NCI-H2029 (cell line): ENCODE measurements around the gene AFF1.
"Not testable (repeated sequence)": the region's sequence is repeated elsewhere in the genome, so short reads cannot be mapped to it uniquely, and the experiment has no call there.

Experiments
- DNase-seq: peaks from one replicate; lab custom pipeline; 2025; lab: John Stamatoyannopoulos, UW

AFF1 gene

DNA sequence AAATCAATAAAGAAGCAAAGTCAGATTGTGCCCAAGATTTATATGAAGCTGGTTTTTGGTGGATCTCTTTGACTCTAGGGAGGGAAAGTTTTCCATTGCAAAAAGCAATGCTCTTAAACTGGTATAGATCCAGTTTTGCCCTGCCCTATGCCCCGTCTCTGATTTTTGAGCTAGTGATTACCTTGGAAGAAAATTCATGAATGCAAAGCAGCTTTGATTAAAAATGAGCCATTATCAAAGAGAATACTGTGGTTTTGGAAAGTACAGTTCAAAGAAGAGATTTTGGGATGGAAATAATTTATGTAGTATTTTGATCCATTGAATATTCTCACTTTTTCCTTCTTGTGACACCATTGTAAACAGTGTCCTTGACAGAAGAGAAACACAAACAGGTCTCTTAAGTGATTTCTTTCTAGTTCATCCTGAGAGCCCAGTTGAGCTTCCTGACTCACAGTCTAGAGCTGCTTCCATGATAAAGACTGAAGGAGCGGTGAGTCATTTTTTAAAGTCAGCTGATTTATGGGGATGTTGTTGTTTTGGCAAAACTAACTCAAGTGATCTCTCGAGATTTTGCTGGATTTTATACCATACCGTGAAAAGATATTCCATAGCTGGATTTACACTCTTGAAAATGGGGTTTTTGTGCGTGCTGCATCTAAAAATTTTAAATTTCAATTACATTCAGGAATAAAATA is 76.7 kb downstream of the AFF1 start:
- peak; percentile 32 for DNase-seq

DNA sequence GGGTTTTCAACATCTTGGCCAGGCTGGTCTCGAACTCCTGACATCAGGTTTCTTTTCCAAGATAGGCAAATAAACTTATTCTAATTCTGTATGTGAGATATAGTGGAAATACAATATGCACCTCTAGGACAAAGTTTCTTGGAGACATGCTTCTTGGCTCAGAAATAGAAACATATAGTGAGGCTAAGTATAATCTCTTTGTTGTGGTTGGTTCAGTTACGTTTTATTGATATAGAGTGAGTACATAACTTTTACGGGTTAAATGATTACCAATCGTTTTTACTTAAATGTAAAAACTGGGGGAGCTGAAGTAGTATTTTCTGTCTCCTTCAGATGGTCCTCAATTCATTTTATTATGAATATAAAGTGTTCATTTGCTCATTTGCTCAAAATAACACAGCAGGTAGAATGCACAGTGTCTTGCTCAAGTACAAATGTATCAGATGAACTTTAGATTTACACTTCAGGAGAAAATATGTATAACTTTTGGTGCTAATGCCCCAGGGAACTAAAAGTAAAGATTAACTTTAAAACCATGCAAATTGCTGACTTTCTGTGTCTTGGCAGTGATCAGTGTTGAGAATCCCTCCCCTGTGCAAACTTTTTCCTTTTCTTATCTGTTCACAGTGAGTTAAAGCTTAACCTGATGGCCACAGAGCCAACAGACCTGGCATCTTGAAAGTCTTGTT is 77.6 kb downstream of the AFF1 start:
- no peak for DNase-seq

DNA sequence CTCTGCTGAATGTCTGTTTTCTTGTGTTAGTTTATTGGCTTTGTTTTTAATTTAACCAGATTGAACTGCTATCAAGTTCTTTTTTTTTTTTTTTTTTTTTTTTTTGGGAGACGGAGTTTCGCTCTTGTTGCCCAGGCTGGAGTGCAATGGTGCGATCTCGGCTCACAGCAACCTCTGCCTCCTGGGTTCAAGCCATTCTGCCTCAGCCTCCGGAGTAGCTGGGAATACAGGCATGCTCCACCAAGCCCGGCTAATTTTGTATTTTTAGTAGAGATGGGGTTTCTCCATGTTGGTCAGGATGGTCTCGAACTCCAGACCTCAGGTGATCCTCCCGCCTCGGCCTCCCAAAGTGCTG is 78.1 kb downstream of the AFF1 start:
- not testable (repeated sequence) for DNase-seq

DNA sequence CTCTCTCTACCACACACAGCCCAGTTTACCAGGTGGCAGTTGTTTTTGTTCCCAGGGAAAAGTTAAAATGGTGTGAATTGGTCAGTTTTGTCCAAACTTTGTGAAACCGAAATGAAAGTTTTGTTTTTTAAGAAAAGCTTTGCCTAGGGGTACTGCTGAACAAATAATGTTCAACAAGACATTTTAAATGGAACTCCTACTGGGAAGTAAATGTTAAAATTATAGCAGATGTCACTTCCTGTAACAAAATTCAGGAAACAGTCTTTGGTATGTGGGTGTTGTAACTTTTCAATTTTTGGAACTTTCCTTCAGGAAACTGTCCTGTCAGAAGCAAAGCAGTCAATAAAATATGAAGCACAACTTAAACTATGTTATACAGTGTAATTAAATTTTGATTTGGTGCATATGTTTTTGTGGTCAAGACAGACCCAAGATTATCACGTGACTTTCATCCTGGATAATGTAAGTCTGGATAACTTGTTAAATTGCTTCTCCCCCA is 79.5 kb downstream of the AFF1 start:
- DNase-seq: no peak

DNA sequence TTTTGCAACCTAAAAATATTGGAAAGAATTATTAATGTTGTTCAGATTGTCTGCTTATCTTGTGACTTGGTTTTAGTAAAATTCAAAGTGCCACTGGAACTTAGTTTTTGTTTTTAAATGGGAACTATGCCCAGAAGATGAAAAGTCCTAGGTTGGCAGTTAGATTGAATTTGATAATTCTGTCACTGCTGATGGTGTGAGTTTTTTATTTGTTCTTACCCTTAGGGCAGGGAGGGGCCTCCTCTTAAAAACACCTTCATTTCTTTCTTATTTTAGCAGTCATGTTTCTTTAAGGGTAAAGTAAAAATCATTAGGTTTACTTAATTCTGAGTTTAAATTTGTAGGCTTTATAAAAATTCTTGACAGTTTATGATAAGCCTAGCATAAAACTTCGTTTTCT is 80.6 kb downstream of the AFF1 start:
- DNase-seq: no peak

DNA sequence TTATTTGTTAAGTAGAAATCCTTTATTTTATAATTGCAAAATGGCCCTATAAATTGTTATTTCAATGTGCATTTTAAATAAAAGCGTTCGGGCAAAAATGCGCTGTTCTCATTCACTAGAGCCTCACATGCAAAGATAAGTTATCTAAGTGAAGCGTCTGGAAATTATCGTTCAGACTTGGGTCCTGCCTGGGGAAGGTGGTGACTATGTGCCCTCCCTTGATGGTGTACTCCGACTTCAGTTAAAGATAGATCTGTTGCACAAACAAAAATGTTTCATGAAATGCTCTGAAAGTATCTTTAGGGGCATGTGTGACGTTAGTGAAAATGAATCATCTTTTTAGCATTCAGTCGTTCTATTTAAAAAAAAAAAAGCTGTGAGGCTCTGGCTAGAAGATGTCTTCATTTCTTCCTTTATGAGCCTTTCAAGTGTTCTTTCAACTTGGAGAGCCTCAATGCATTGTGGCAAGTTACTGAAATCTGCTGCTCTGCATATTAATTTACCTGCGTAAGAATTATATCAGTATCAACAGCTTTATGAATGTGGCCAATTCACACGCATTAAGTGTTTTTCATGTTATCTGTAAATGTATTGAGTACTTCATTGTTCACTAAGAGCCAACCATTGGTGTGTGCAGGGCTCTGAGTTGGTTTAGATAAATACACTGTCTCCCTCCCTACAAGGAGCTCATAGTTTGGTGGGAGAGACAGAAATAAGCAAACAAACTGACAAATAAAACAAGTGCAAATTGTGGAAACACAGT is 83.0 kb downstream of the AFF1 start:
- no peak for DNase-seq

DNA sequence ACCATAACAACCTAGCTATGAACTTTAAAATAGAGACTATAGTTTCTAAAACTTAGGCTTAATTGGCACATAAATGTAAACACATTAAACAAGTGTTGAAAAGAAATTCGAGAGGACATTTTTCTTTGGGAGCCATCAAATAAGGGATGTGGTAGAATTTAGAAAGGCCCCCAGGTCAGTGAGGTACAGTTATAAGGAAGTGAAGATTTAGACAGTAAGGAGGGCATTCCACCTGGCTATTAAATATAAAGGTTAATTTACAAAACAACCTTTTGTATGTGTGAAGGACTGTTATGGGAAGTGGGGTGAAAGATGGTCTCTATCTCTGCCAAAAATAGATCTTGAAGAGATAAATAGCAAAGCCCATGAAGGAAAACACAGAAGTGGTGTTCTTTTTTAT is 83.9 kb downstream of the AFF1 start:
- DNase-seq: no peak

DNA sequence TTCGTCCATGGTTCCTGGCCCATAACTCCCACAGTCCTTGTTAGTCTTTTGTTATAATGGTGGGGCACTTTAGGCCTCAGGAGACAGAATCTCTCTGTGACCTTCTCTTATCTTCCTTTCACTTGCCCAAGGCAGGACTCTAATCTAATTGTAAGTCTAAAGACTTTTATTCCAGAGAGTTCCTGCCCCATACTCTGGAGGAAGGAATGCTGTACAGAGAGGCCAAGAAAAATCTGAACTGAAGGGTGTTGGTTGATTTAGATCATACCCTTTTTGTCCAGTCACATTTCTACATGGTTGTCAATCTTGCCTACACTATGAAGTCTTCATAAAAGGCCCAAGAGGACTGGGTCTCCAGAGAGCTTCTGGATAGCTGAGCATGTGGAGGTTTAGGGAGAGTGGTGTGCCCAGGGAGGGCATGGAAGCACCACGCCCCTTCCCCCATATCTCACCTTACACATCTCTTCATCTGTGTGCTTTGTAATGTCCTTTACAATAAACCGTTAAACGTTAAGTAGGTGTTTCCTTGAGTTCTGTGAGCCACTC is 84.5 kb downstream of the AFF1 start:
- no peak for DNase-seq

DNA sequence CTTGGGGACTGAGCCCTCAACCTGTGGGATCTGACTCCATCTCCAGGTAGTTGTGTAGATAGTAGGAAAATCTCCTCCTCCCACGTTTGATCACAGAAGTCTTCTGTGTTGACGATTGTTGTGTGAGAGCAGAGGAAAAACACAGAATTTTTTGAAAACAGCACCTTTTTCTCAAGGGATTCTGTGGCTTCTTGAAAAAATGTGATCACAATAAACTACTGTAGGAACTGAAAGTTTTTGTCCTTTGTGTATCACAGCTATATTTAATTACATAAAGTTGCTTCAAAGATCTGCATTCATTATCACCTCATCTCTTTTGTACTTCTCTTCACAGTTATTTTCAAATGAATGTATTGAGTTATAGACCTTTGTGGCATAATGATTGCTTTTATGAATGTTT is 85.1 kb downstream of the AFF1 start:
- DNase-seq: no peak

DNA sequence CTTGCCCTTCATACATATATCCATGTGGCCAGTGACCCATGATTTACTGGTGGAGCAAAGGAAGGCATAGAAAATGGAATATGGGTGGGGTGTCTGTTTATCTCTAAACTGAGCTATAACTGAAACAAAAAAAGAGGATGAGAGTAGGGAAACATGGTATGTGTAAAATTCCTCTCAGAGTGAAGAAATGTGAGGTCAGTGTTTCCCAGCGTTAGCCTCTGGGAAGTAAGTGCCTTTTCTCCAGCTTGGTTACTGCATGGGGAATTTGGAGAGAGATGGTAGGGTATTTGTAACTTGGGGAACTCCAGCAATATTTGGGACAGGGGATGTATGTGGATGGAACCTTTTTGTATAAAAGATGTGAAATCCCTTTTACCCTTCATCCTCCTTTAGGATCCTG is 89.4 kb downstream of the AFF1 start:
- no peak for DNase-seq

DNA sequence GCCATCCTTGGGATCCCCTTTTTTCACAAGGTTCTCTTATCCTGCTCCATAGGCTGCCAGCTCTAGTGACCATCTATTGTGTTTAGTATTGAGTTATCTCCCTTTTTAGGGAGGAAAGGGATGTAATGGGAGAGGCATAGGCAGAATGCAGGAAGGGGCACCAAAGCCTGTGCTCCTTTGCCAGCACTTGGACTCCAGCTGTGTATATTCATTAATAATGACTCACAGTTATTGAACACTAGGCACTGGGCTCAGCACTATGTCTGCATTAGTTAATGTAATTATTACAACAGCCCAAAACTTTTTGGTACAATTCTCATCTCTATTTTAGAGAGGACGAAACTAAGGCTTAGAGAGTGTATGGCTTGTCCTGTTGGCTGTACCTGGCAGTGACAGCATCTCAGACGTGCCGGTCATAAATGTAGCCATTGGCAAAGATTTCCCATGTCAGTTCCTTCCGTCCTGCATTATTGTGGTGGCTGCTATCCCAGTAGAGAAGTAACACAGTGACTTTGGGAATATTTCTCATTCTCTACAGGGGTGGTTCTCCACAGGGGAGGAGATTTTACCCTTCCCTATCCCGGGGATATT is 90.3 kb downstream of the AFF1 start:
- no peak for DNase-seq

DNA sequence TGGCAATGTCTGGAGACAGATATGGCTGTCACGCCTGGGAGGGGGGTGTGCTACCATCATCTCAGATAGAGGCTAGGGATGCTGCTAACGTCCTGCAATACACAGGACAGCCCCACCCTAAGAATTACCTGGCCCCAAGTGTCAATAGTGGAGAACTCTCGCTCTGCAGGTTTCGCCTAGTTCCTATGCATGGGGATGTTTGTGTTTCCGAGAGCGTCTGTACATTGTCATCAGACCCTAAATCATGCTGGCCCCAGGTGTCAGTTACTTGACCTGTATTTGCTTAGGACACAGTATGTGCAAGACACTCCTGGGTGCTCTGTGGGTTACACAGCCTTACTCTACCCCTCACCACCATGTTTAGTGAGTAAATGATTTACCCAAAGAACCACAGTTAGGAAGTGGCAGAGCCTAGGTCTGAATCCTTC is 90.8 kb downstream of the AFF1 start:
- no peak for DNase-seq

DNA sequence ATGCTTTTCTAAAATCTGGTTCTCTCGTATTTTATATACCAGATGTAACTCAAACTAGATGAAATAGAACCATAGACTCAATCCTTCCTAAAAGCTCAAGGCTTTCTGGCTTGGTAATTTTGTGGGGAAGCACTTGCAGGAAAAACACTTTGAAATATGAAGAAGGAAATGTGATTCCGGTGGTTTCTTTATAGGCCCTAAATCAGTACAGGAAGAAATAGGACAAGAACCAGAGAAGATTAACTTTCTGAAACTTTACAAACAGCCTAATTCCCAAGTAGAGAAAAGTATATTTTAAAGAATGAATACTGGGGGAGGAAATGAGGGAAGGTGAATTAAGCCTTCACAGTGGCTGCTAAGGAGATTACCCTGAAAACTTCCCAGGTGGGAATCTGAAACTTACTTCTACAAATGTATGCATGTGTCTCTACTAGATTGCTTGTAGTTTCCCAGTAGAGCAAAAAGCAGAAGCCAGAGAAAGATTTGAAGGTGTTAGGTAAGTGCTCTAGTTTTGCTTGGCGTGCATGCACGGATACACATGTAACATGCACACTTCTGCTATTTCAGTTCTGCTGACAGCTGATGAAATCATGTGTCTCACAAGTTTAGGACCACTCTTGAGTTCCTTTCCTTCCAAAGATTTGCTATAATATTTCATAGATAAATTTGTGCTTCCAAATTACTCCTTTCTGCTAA is 92.1 kb downstream of the AFF1 start:
- DNase-seq: no peak

DNA sequence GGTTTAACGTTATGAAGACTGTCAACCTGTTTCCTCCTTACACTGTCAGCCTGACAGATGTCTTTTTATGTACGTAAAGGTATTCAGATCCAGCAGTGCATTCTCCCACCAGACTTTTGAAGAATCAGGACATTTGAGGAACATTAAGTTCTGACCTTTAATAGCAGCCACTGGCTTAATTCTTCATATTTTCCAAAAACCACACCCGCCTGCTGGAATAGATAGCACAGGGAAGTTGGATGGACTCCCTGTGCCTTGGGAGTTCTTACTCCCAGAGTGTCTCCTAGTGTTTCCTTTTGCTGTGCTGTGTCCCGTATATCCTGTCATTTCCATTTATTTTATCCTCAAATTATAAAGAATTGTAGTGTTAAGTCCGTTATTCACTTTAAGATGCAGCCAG is 94.5 kb downstream of the AFF1 start:
- no peak for DNase-seq

DNA sequence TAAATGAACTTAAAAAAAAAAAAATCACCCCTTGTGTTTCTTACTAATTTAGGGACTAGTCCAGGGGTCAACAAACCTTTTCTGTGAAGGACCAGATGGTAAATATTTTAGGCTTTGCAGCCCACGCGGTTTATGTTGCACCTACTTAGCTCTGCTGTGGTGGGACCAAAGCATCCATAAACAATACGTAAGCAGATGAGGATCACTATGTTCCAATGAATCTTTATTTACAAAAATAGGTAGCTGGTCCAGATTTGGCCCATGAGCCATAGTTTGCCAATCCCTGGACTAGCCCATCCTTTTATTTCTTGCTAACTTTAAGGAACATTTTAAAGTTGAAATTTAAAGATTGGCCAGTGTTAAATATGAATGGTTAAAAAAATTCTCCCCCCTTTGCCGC is 95.3 kb downstream of the AFF1 start:
- DNase-seq: no peak

DNA sequence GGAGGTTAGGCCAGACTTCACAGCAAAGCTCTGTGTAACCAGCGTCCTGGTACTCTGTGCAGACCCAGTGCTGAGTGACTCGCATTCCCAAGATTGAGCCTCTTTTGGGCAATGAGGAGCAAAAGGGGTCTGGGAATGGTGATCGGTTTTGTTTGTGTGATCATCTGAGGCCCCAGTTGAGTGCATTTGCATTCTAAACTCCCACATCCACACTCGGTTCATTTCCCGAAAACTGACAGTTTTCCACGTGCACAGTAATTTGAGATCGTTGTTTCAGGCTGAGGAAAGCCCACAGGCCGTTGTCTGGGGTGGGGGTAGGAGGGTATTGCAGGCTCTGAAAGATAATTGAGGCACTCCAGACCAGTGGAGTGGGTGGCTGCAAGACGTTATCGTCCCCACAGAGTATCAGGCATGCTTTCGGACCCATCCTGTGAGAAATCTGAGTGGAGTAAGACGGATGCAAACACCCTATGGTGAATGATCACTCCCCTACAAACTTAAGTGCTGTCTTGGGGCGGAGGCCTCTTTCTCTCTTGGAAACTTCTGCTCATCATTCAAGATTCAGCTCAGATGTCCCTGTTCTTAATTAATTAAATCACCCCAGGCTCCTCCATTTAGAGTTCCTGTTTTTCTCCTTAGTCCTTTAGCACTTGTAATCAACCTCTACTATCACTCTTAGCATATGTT is 96.1 kb downstream of the AFF1 start:
- DNase-seq: no peak

DNA sequence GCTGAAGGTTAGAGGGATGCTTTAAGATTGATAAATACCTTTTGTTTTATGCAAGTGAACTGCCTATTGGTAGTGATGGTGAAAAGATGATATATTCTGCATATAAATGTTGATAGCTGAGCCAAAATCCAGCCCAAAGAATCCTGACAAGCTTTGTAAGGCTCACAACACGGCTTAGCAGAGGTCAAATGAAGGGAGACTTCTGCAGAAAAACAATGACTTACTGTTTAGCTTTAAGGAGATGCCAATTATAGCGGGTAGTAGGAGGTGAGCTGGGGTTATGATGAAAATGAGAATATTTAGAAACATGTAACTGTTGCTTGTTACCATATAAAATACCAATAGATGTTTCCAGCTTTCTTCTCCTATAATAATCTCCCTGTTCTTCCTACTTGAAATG is 97.1 kb downstream of the AFF1 start:
- DNase-seq: no peak

DNA sequence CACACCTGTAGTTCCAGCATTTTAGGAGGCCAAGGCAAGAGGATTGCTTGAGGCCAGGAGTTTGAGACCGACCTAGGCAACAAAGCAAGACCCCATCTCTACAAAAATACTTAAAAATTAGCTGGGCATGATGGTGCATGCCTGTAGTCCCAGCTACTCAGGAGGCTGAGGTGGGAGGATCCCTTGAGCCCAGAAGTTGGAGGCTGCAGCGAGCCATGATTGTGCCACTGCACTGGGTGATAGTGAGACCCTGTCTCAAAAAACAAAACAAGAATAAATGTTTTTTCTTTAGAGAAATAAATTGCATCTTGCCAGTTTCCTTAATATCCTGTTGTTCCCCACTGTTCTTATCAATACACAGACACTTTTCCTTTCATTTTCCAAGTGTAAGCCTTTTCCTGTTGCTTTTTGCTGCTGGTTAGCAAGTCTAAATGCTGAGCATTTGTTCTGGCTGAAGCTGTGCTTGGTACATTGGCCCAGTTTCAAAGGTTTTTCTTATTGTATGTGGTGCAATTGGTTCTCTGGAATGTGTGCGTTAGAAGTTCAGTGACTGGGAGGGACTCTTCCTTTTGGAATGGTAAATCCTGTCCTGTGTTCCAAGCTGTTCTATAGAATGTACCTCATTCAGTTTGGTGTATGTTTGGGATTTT is 98.2 kb downstream of the AFF1 start:
- no peak for DNase-seq

DNA sequence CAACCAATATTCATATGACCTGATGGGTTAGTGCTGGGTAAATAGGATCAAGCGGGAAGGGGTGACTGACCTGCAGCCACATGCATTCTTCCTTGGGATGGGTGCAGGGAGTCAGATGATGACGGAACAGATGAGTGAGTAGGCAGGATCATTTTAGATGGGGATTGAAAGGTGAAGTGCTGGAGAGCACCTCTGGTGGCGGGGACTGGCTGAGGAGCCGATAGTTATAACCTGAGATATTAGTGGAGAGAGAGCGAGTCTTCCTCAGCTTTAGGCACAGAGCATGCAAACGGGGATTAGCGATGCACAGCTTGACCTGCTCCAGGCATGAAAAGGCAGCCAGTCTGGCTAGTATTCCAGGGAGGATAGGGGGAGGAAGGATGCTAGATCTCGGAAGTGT is 99.1 kb downstream of the AFF1 start:
- no peak for DNase-seq

DNA sequence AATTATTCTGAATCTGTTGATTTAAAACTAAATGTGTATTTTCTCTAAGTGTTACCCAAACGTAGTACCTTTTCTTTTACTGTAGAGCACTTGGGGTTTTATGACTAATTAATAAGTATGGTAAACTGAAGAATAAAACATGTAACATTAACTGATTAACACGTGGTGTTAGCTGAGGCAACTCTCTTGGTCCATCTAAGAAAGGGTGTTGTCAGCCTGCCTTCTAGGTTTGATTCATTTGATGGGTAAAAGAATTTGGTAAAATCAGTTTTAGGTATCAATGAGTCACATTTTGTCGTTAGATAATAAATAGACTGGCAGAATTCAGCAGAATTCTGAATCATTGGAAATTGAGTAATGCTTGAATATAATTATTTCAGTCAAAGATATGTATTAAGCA is 99.7 kb downstream of the AFF1 start:
- DNase-seq: no peak
